ENCODE data around the gene DLEU7. TPM values are rescaled to one million over a fixed set of nuclear protein-coding genes. Genes with fewer than 3 reads are reported as not detected.
A peak's percentile ranks its signal among the peaks of the same experiment; 100 is the strongest.

DLEU7 gene
- total RNA-seq, 1 experiment from 2014 or later: 1.5 TPM

DNA sequence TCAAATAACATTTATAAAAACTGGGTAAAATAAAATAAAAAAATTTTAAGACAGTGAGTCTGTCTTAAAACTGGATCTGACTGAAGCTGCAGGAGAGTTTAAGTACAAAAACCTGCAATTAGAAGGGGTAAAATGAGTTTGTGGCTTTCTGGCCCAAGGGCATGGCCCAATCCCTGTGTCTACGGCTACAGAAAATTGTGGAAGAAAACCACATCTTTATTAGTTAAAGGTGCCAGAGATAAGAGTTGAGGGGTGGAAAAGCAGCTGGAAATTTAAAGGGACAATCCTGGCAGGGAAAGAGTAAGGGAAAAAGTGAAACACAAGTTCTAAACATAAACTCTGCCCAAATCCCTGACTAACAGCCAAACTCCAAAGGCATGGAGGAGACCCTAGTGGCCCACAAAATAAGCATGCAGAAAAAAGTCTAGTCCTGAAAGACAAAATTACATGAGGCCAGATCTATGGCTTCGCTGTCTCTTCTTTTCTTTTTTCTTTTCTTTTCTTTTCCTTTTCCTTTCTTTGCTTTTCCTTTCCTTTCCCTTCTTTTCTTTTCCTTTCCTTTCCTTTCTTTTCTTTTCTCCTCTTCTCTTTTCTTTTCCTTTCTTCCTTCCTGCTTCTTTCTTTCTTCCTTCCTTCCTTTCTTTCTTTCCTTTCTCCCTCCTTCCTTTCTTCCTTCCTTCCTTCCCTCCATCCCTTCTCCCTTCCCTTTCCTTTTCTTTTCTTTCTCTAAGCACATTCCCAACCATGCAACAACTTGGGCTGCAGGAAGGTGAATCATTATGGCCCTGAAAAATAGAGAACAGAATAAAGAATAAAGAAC lies 23.5 kb upstream of the DLEU7 start:
- no CpG with 5 or more reads among the region's 2 CpGs for WGBS (ENCODE audit: extremely low coverage, insufficient read length, low lambda C conversion rate)
- Histone ChIP-seq H3K23ac (ENCODE audit: insufficient read length, low read depth, low read length) (no peak overlapping the region), H3K79me2 (ENCODE audit: insufficient read depth, low read length) (no peaks in the 10 kb centered on the region), H2BK15ac (ENCODE audit: low read depth, low read length) (no peak overlapping the region), H2BK5ac (ENCODE audit: insufficient read length, low read length) (no peak overlapping the region), H4K20me1 (ENCODE audit: control insufficient read depth, insufficient read depth, insufficient read length) (no peaks in the 10 kb centered on the region), H2BK120ac (ENCODE audit: low read depth, low read length, poor library complexity, severe bottlenecking) (no peak overlapping the region), H3K56ac (ENCODE audit: insufficient read length, low read depth, low read length) (no peak overlapping the region), H3K9ac (ENCODE audit: extremely low read depth, insufficient read length, low read length) (no peak overlapping the region), H4K5ac (ENCODE audit: insufficient read length, low read depth, low read length) (no peak overlapping the region), H3T11ph (ENCODE audit: low read length) (no peak overlapping the region), H3K27me3 (ENCODE audit: insufficient read depth, low read length) (no peaks in the 10 kb centered on the region), H3K4ac (ENCODE audit: low read depth, low read length) (no peak overlapping the region), H3K18ac (ENCODE audit: insufficient read length, low read depth, low read length) (no peak overlapping the region), H3K4me1 (ENCODE audit: insufficient read depth, low read length) (no peaks in the 10 kb centered on the region), H2AFZ (ENCODE audit: low read length) (no peak overlapping the region), H2BK12ac (ENCODE audit: insufficient read length, low read depth, low read length) (no peak overlapping the region), H3K9me3 (ENCODE audit: control insufficient read depth, low read depth, low read length) (no peaks in the 10 kb centered on the region), H3K23me2 (ENCODE audit: insufficient read length, low read depth, low read length, poor library complexity, severe bottlenecking) (no peaks in the 10 kb centered on the region), H4K91ac (ENCODE audit: insufficient read length, low read depth, low read length) (no peak overlapping the region), H4K8ac (replicated peaks; ENCODE audit: insufficient read length, low read depth, low read length) (no peak overlapping the region), H3K79me1 (ENCODE audit: insufficient read depth, low read depth, low read length, poor library complexity, severe bottlenecking) (no peaks in the 10 kb centered on the region), H3K14ac (ENCODE audit: insufficient read depth, low read length) (no peak overlapping the region), H2AK5ac (ENCODE audit: insufficient read length, low read length) (no peak overlapping the region), H2BK20ac (ENCODE audit: low read depth, low read length, poor library complexity, severe bottlenecking) (no peak overlapping the region), H3K27ac (ENCODE audit: insufficient read length, low read depth, low read length) (no peak overlapping the region), H3K4me2 (ENCODE audit: insufficient read depth, insufficient read length, low read length) (no peak overlapping the region)
- peaks cover 4 to 6% of the 10 kb centered on the region in 2 experiments; a peak in 3 of 4 replicates for H3K4me1 Mint-ChIP-seq
- TF ChIP-seq, protein P1, sequence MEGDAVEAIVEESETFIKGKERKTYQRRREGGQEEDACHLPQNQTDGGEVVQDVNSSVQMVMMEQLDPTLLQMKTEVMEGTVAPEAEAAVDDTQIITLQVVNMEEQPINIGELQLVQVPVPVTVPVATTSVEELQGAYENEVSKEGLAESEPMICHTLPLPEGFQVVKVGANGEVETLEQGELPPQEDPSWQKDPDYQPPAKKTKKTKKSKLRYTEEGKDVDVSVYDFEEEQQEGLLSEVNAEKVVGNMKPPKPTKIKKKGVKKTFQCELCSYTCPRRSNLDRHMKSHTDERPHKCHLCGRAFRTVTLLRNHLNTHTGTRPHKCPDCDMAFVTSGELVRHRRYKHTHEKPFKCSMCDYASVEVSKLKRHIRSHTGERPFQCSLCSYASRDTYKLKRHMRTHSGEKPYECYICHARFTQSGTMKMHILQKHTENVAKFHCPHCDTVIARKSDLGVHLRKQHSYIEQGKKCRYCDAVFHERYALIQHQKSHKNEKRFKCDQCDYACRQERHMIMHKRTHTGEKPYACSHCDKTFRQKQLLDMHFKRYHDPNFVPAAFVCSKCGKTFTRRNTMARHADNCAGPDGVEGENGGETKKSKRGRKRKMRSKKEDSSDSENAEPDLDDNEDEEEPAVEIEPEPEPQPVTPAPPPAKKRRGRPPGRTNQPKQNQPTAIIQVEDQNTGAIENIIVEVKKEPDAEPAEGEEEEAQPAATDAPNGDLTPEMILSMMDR (conservative IDR thresholded peaks at IDR 0.05): no peak
- no peaks in the 10 kb centered on the region for H3K27me3 Mint-ChIP-seq (ENCODE audit: low read depth)
- DNase-seq: no peak
- no peaks in the 10 kb centered on the region; a peak in 1 of 7 replicates for H3K36me3 Mint-ChIP-seq (ENCODE audit: insufficient read depth in 1 of 3, low read depth in 3 of 3)
- peak overlapping the region in 1 of 3 experiments; percentile 57; a peak in 2 of 7 replicates for H3K27ac Mint-ChIP-seq
- no peak overlapping the region; a peak in 1 of 5 replicates for H3K4me3 Mint-ChIP-seq
- H3K9me3 Mint-ChIP-seq: peaks cover 3 to 4% of the 10 kb centered on the region in 2 experiments; a peak in 3 of 5 replicates

Data from H9 (cell line).